ENCODE data around the gene JTB.

- no peak for TF ChIP-seq POLR2AphosphoS5 (IDR thresholded peaks at IDR 0.05; ENCODE audit: low read depth, low read length)
- no peak for TF ChIP-seq CTCF (IDR thresholded peaks at IDR 0.05)
- TF ChIP-seq SIN3A (IDR thresholded peaks at IDR 0.05; ENCODE audit: borderline replicate concordance, insufficient read depth, low read depth, low read length), result no peak
- no peak for TF ChIP-seq REST (IDR thresholded peaks at IDR 0.05; ENCODE audit: insufficient read depth in 1 of 2, low read depth in 2 of 2, low read length in 1 of 2)
- TF ChIP-seq TCF7L2 (IDR thresholded peaks at IDR 0.05; ENCODE audit: low read depth, low read length), result no peak
These were observed 9.1 kb downstream of the JTB start for GRCh38 chr1:153968408-153968807.
